A673 (cell line): ENCODE data around the gene IL20RA. TPM values are rescaled to one million over a fixed set of nuclear protein-coding genes. Genes with fewer than 3 reads are reported as not detected.
"Not testable (repeated sequence)": the region's sequence is repeated elsewhere in the genome, so short reads cannot be mapped to it uniquely, and the experiment has no call there.

Experiments
- BruUV-seq: library from RNA; stranded (reverse); fragments of 400-500 nt; replicated peaks from 2 replicates; lab custom pipeline; 2021; lab: Mats Ljungman, UMichigan
- CTCF ChIA-PET: fragments of 300-600 bp; sonication (Branson Sonifier 250); formaldehyde crosslinking; loops from one replicate; lab custom pipeline; 2022; ENCODE audit warnings: antibody characterized with exemption; lab: Charles Lee
- POLR2A ChIA-PET: fragments of 300-600 bp; sonication (Branson Sonifier 250); formaldehyde crosslinking; loops from one replicate; lab custom pipeline; 2022; ENCODE audit warnings: antibody characterized with exemption; ENCODE audit not compliant: low non-redundant PET; lab: Charles Lee
- DNase-seq: peaks from one replicate; pipeline ENCODE4 v3.0.0-alpha.2; 2015; ENCODE audit warnings: low spot score
- H3K27ac ChIP-seq: fragments of 200-600 bp; sonication (generic); 2 replicates; pipeline ENCODE4 v1.5.1; 2016; ENCODE audit warnings: mixed run types, low read depth, mild to moderate bottlenecking, mixed read lengths, antibody characterized with exemption, low read length; ENCODE audit not compliant: poor library complexity, severe bottlenecking
- H3K27me3 ChIP-seq: fragments of 200-600 bp; sonication (generic); replicated peaks from 2 replicates; pipeline ENCODE4 v1.6.1; 2017; ENCODE audit warnings: mixed run types, low read depth, mild to moderate bottlenecking, mixed read lengths, antibody characterized with exemption, low read length; ENCODE audit not compliant: insufficient read depth, poor library complexity
- H3K36me3 ChIP-seq: fragments of 200-600 bp; sonication (generic); 2 replicates; pipeline ENCODE4 v1.6.1; 2016; ENCODE audit warnings: mixed run types, mild to moderate bottlenecking, mixed read lengths, antibody characterized with exemption, low read length; ENCODE audit not compliant: insufficient read depth, poor library complexity, severe bottlenecking
- H3K4me1 ChIP-seq: fragments of 200-600 bp; sonication (generic); 2 replicates; pipeline ENCODE4 v1.6.1; 2017; ENCODE audit warnings: mixed run types, mild to moderate bottlenecking, mixed read lengths, antibody characterized with exemption, low read length; ENCODE audit not compliant: insufficient read depth, poor library complexity, severe bottlenecking
- H3K4me3 ChIP-seq: fragments of 200-600 bp; sonication (generic); 2 replicates; pipeline ENCODE4 v1.5.1; 2016; ENCODE audit warnings: low read depth, mixed run types, mild to moderate bottlenecking, mixed read lengths, low read length; ENCODE audit not compliant: poor library complexity, severe bottlenecking
- H3K9me3 ChIP-seq: fragments of 200-600 bp; sonication (generic); 2 replicates; pipeline ENCODE4 v1.6.1; 2016; ENCODE audit warnings: mixed run types, low read depth, mild to moderate bottlenecking, mixed read lengths, antibody characterized with exemption, low read length; ENCODE audit not compliant: poor library complexity, severe bottlenecking
- EZH2 ChIP-seq: fragments of 200-600 bp; sonication (generic); IDR thresholded peaks from 2 replicates; pipeline ENCODE4 v1.6.1; 2017; ENCODE audit warnings: borderline replicate concordance, low read depth, mild to moderate bottlenecking, mixed read lengths, antibody characterized with exemption, low read length; ENCODE audit not compliant: poor library complexity, severe bottlenecking
- intact Hi-C: fragments of 100-400 bp; cut with micrococcal nuclease; formaldehyde crosslinking; loops from one replicate; pipeline ENCODE4 v1.10.0; 2022; ENCODE audit not compliant: unreplicated experiment
- total RNA-seq: library from RNA; stranded (reverse); gene quantifications from 2 replicates; pipeline ENCODE4 v1.2.3, GENCODE V29; 2021
- TF ChIP-seq, protein P1 (sequence below): fragments of 300-800, 200-600 bp; sonication (generic); conservative IDR thresholded peaks from 2 replicates; pipeline ENCODE4 v1.5.1; 2017; ENCODE audit warnings: low read depth, mild to moderate bottlenecking, antibody characterized with exemption, low read length, moderate library complexity, mixed read lengths

IL20RA gene
- total RNA-seq, 1 experiment from 2014 or later: not detected

DNA sequence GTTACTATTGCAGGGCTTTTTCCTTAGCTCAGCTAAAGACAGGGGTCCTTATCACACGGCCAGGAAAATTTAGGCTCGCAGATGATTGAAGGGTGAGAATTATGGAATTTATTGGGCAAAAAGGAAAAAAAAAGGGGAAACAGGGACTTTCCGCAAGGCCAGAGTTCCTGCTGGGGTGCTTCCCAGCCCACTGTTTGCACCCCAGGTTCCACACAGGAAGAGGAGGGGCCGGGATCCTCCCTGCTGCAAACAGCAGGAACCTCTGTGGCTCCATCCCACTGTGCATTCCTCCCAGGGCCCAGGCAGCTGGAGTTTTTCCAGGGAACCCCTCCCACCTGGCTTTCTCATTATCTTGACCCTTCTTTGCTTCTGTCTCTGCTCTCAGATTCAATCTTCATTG, 35.9 kb upstream of the IL20RA start:
- BruUV-seq: no TSS peak
- CTCF ChIA-PET: interaction anchor here (1.0 to 1.4 kb wide), 2 partner anchors 14 to 561 kb away, joined by 3 read pairs; no protein-coding TSS in a partner anchor
- POLR2A ChIA-PET: no interaction called here
- Histone ChIP-seq H3K36me3 (no peaks in the 10 kb centered on the region), H3K27me3 (no peaks in the 10 kb centered on the region), H3K27ac (no peak overlapping the region), H3K9me3 (no peaks in the 10 kb centered on the region), H3K4me3 (no peak overlapping the region), H3K4me1 (no peaks in the 10 kb centered on the region)
- no peak for DNase-seq
- TF ChIP-seq, protein P1, sequence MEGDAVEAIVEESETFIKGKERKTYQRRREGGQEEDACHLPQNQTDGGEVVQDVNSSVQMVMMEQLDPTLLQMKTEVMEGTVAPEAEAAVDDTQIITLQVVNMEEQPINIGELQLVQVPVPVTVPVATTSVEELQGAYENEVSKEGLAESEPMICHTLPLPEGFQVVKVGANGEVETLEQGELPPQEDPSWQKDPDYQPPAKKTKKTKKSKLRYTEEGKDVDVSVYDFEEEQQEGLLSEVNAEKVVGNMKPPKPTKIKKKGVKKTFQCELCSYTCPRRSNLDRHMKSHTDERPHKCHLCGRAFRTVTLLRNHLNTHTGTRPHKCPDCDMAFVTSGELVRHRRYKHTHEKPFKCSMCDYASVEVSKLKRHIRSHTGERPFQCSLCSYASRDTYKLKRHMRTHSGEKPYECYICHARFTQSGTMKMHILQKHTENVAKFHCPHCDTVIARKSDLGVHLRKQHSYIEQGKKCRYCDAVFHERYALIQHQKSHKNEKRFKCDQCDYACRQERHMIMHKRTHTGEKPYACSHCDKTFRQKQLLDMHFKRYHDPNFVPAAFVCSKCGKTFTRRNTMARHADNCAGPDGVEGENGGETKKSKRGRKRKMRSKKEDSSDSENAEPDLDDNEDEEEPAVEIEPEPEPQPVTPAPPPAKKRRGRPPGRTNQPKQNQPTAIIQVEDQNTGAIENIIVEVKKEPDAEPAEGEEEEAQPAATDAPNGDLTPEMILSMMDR: no peak
- no peak for TF ChIP-seq EZH2
- intact Hi-C loops: no loop called here

DNA sequence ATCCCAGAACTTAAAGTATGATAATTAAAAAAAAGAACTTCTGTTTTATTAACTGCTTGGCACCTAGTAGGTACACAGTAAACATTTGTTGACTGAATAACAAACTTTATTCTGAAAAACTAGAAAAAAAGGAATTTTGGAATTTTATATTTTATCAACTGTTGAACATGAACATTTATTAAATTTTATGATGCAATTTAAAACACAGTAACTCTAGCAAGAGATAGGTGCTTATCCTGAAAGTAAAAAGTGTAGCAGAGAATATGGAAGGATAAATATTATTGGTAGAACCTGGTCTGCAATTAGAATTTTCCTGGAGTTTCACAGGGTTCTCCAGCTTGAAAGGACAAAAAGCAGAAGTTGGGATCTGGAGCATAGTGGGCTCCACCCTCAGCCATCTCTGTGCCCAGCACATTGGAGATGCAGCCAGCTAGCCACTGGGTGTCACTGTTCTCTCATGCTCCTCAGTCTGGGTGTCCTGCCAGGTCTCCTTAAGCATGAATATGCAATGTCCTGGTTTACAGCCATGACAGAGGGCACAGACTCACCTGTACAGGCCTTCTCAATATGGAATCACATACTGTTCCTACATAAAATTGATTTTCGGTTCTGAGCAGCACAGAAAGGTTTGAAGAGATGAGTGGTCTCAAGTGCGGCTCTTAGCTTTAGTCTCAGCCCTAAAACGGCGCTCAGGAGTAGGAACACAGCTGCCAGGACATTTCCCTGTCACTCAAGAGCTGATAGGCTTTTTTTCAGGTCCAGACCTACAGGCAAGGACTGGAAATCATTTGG, 31.7 kb upstream of the IL20RA start:
- CTCF ChIA-PET: interaction anchor here (0.5 to 1.5 kb wide), 4 partner anchors 90 to 575 kb away, joined by 3 to 9 read pairs (median 4); no protein-coding TSS in a partner anchor
- DNase-seq: peak; percentile 70
- H3K4me1 ChIP-seq: no peaks in the 10 kb centered on the region

DNA sequence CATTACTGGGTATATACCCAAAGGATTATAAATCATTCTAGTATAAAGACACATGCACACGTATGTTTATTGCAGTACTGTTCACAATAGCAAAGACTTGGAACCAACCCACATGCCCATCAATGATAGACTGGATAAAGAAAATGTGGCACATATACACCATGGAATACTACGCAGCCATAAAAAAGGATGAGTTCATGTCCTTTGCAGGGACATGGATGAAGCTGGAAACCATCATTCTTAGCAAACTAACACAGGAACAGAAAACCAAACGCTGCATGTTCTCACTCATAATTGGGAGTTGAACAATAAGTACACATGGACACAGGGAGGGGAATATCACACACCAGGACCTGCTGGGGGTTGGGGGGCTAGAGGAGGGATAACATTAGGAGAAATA, 31.0 kb upstream of the IL20RA start:
- H3K4me3 ChIP-seq, H3K9me3 ChIP-seq, BruUV-seq, H3K4me1 ChIP-seq, DNase-seq, POLR2A ChIA-PET, H3K36me3 ChIP-seq, H3K27me3 ChIP-seq, H3K27ac ChIP-seq: not testable (repeated sequence)
- CTCF ChIA-PET: interaction anchor here (1.3 kb wide), 1 partner anchor 239 kb away, joined by 9 read pairs; no protein-coding TSS in a partner anchor
- intact Hi-C loops: loop anchor here (5.0 kb wide), 2 partner anchors 237 to 567 kb away; no protein-coding TSS in a partner anchor

More for the DNA sequence above, 31.7 kb upstream of the IL20RA start:
- no peak overlapping the region for H3K4me3 ChIP-seq
- BruUV-seq: no TSS peak
- intact Hi-C loops: loop anchor here (5.0 kb wide), 2 partner anchors 236 to 566 kb away; no protein-coding TSS in a partner anchor
- POLR2A ChIA-PET: no interaction called here
- TF ChIP-seq, protein P1: peak; percentile 87
- TF ChIP-seq EZH2: no peak
- H3K27ac ChIP-seq: no peak overlapping the region
- H3K36me3 ChIP-seq: no peaks in the 10 kb centered on the region
- no peaks in the 10 kb centered on the region for H3K27me3 ChIP-seq
- H3K9me3 ChIP-seq: no peaks in the 10 kb centered on the region
